Tibial nerve (tissue), 4 donors: ENCODE results near the gene ATP6V0E1.

Experiments
- CTCF ChIP-seq, 5 experiments: fragments of 200-600 bp in 3 of 5; fragments of 450-650 bp in 2 of 5; sonication (generic) in 3 of 5; IDR thresholded peaks; one replicate each; pipeline ENCODE4 v1.5.1; 2016 to 2019; ENCODE audit warnings: antibody characterized with exemption in 5 of 5, mild to moderate bottlenecking in 3 of 5, moderate library complexity in 2 of 5
- EP300 ChIP-seq, 2 donors: sonication (generic); formaldehyde crosslinking; IDR thresholded peaks; one replicate each; pipeline ENCODE4 v1.6.1; 2017; ENCODE audit warnings: antibody characterized with exemption in 2 of 2, mild to moderate bottlenecking in 1 of 2
- POLR2A ChIP-seq, 2 donors: fragments of 450-650 bp; IDR thresholded peaks; one replicate each; pipeline ENCODE4 v1.6.1; 2017; ENCODE audit warnings: antibody characterized with exemption in 2 of 2, mild to moderate bottlenecking in 2 of 2, moderate library complexity in 2 of 2

GRCh38 chr5:172942556-172942955 is 41.0 kb upstream of the ATP6V0E1 start:
- TF ChIP-seq CTCF (IDR thresholded peaks at IDR 0.05) (no peak), POLR2A (IDR thresholded peaks at IDR 0.05) (no peak), EP300 (IDR thresholded peaks at IDR 0.05) (no peak)
